GM12891 (cell line): Measurements from ENCODE around the gene B4GALT7.
"Not testable (repeated sequence)": the region's sequence is repeated elsewhere in the genome, so short reads cannot be mapped to it uniquely, and the experiment has no call there.

ENCODE experiments used
- DNase-seq: peaks from one replicate; pipeline ENCODE4 v3.0.0; 2011; ENCODE audit warnings: low spot score; ENCODE audit not compliant: insufficient read length
- FAIRE-seq: peaks from 2 replicates; lab custom pipeline; 2011; peaks lifted over from hg19 to GRCh38; lab: Jason Lieb, UNC
- PAX5 ChIP-seq: IDR thresholded peaks from 2 replicates; pipeline ENCODE4 v1.6.1; 2011; ENCODE audit warnings: low read length, moderate library complexity, mild to moderate bottlenecking; ENCODE audit not compliant: insufficient read depth, severe bottlenecking
- POLR2A ChIP-seq: IDR thresholded peaks from 2 replicates; pipeline ENCODE4 v1.6.1; 2011; ENCODE audit warnings: low read depth, low read length, control low read depth
- POLR2AphosphoS5 ChIP-seq: IDR thresholded peaks from 2 replicates; pipeline ENCODE4 v1.6.1; 2011; ENCODE audit warnings: low read depth, low read length, control low read depth
- POU2F2 ChIP-seq: IDR thresholded peaks from 2 replicates; pipeline ENCODE4 v1.6.1; 2011; ENCODE audit warnings: low read depth, mild to moderate bottlenecking, control low read depth, low read length, moderate library complexity
- SPI1 ChIP-seq: IDR thresholded peaks from 2 replicates; pipeline ENCODE4 v1.6.1; 2011; ENCODE audit warnings: low read depth, low read length, control low read depth
- TAF1 ChIP-seq: IDR thresholded peaks from 2 replicates; pipeline ENCODE4 v1.6.1; 2011; ENCODE audit warnings: low read depth, low read length, control low read depth

B4GALT7 gene

DNA sequence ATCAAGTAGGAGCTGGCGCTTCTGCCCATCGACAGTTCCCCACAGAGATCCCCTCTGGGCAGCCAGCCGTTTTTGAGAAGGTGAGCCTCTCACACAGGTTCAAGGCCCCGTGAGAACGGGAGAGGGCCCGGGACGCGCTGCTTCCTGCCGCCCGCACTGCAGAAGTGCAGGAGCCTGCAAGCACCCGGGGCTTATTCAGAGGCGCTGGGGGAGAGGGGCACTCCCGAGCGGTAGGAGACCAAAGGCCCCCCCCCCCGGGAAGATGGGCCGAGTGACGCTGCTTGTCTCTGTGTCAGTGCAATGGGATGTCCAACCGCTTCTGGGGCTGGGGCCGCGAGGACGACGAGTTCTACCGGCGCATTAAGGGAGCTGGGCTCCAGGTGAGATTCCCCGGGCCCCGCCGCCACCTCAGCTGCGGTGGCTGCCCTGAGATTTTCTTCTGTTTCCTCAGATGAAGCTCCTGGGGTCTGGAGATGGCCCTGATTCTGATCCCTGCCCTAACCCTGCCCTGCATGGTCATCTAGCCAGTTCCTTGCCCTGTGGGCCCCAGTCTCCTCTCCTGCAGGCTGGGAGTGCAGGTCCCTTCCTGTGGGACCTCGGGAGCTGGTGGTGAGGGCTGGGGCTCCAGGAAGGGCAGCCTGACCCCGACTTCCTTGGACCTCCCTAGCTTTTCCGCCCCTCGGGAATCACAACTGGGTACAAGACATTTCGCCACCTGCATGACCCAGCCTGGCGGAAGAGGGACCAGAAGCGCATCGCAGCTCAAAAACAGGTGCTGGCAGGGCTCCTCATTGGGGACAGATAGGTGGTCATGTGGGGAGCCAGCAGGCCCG lies 8.5 kb downstream of the B4GALT7 start:
- FAIRE-seq: no peak
- TF ChIP-seq POU2F2 (no peak), PAX5 (no peak), TAF1 (no peak), POLR2A (no peak), SPI1 (no peak), POLR2AphosphoS5 (no peak)
- no peak for DNase-seq

DNA sequence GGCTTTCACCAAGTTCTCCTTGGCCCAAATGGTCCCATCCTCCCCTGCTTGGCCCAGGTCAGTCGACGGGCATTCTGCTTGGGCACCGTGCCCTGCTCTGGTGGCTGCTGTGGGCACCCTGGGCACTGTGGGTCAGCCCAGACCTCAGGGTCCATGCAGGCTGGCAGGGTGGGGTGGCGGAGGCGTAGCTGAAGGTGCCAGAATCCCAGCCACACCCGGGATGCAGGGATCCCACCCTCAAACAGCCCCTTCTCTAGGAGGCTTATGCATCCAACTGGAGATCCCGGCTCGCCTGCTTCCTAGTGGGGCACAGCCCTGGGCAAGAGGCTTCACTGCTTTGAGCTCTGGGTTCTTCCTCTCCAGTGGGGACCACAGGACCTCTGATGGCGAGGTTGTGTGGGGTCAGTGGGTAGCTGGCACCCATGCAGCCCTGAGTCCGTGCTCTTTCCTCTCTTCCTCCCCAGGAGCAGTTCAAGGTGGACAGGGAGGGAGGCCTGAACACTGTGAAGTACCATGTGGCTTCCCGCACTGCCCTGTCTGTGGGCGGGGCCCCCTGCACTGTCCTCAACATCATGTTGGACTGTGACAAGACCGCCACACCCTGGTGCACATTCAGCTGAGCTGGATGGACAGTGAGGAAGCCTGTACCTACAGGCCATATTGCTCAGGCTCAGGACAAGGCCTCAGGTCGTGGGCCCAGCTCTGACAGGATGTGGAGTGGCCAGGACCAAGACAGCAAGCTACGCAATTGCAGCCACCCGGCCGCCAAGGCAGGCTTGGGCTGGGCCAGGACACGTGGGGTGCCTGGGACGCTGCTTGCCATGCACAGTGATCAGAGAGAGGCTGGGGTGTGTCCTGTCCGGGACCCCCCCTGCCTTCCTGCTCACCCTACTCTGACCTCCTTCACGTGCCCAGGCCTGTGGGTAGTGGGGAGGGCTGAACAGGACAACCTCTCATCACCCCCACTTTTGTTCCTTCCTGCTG lies 9.4 kb downstream of the B4GALT7 start:
- TF ChIP-seq POLR2AphosphoS5 (peak; percentile 20; the same call in 1 of the 2 replicates), PAX5 (no peak)
- FAIRE-seq: no peak
- DNase-seq: no peak

DNA sequence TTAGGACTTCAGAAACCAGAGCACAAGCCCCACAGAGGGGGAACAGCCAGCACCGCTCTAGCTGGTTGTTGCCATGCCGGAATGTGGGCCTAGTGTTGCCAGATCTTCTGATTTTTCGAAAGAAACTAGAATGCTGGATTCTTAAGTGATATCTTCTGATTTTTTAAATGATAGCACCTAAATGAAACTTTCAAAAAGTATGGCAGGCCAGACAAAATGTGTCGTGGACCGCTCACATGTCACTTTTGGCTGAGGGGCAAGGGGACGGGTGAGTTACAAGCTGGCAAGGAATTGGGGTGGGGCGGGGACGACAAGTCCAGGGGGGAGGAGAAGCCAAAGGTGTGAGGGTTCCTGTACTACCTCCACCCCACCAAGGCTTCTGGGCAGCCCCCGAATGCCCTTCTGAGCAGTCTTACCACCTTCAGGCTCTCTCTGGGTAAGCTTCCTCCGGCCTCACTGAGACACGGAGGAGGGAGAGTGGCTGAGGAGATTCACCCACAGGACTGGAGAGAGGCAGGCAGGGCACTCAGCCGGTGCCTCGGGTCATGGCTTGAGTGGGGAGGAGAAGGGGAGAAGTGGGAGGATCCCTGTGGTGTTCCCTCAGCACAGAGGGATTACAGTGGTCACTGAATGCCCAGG lies 10.3 kb downstream of the B4GALT7 start:
- FAIRE-seq (no peak), DNase-seq (no peak)
- TF ChIP-seq PAX5 (no peak), POLR2AphosphoS5 (no peak), POU2F2 (no peak), TAF1 (no peak), POLR2A (no peak), SPI1 (no peak)

DNA sequence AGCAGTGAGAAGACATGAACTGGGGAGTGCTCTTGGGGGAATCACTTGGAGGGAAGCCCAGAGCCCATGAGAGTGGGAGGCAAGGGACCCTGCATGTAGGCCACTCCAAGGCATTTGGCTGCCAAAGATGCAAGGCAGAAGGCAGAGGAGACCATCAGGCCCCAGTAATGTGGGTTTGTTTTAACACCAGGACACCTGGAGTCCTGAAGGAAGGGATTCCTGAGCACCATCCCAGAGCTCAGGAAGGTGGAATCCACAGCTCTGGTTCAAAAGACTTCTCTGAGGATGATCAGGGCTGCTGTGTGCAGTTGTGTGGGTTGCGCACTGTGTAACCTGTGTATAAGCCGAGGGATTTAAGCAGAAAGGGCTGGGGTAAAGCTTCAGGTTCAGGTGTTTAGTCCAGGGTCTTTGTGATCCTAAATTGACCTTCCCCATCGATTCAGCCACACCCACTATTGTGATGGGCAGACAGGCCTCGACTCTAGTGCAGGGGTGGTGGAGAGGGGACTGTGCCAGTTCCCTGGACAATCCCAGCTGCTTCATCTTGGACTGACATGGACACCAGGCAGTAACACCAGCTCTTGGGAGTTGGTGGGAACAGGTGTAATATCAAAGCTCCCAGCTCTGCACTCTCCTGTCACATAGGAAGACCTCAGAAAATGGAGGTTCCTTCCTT lies 11.0 kb downstream of the B4GALT7 start:
- no peak for FAIRE-seq

DNA sequence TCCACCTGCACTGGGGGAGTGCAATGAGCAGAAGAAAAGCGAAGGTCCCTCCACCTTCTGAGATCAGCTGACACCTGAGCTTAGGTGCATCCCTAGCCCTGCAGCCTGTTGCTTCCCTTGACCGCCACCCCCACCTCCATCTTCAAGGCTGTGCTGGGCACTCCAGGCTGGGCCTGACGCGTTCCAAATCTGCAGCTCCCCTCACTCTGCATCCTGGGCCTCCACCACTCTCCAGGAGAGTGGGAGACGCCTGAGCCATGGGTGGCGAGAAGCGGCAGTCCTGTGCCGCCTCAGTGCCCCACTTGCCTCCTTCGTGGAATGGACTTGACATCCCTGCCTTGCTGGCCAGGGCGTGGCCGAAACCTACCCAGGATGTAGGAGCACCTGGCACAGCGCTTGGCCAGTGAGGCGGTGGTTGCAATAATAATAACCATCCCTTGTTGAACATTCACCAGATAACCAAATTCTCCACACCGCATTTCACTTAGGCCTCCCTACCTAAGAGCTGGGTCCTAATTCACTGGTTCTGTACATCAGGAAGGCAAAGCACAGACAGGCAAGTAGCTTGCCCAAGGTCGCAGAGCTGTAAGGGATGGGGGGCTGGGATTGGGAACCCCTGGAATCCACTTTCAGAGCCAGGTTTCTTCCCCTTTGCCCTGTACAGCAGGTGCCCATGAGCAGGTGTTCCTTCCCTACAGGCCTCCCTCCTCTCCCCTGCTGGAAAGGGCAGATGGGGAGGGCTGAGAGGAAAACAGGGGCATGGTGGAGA lies 11.7 kb downstream of the B4GALT7 start:
- DNase-seq: no peak
- no peak for TF ChIP-seq POLR2AphosphoS5
- no peak for TF ChIP-seq POLR2A
- no peak for TF ChIP-seq PAX5
- no peak for TF ChIP-seq SPI1
- TF ChIP-seq POU2F2: no peak
- TF ChIP-seq TAF1: no peak
- no peak for FAIRE-seq

More for the DNA sequence above, 11.0 kb downstream of the B4GALT7 start:
- DNase-seq: no peak
- no peak for TF ChIP-seq TAF1
- no peak for TF ChIP-seq POLR2AphosphoS5
- no peak for TF ChIP-seq PAX5
- TF ChIP-seq SPI1: no peak
- TF ChIP-seq POLR2A: no peak; the same call in 1 of the 2 replicates
- no peak for TF ChIP-seq POU2F2

DNA sequence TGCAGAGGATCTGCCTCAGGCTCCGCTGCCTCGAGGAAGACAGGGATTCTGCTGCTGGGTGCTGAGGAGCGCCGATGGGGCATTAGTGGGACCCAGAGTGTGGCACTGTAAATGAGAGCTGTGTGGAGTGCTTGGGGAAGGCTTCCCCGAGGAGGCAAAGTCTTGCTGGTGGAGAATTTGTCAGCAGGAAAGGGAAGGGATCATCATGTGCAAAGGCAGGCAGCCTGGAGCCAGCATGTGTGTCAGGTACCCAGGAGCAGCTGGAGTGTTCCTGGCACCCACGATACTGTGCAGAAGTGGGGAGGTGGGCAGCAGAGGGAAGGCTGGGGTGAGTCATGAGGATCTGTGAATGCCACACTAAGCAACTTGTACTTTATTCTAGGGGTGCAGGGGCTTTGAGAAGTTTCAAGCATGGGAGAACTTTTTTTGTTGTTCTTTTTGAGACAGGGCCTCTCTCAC lies 12.3 kb downstream of the B4GALT7 start:
- no peak for DNase-seq
- TF ChIP-seq POU2F2 (no peak), POLR2AphosphoS5 (no peak), PAX5 (no peak), SPI1 (no peak), TAF1 (no peak), POLR2A (no peak)
- no peak for FAIRE-seq

DNA sequence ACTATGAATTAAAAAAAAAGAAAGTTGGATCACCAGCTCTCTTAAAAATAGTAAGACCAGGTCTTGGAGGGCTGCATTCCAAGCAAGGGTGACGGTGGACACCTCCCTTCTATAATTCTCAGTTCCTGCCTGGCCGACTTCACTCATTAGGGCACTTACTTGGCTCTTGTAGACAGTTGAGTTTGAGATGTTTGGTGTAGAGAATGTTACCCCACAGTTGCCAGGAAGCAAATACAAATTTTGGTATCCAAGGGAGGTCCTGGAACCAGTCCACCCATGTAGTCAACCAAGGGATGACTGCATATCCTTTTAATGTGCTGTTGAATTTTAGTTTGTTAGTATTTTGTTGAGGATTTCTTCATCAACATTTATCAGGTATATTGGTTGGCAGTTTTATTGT lies 20.6 kb downstream of the B4GALT7 start:
- FAIRE-seq: no peak
- no peak for DNase-seq
- TF ChIP-seq POU2F2 (no peak), POLR2A (no peak), PAX5 (no peak), SPI1 (no peak)

DNA sequence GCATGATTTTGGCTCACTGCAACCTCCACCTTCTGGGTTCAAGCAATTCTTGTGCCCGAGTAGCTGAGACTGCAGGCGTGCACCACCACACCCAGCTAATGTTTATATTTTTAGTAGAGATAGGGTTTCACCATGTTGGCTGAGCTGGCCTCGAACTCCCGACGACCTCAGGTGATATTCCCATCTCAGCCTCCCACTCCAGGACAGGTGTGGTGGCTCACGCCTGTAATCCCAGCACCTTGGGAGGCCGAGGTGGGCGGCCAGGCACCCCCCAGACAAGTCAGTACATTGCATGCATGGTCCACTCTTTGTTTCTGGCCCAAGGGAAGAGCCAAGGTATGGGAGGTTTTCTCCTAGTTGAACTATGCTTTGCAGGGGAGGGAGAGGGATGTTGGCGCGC lies 24.2 kb downstream of the B4GALT7 start:
- DNase-seq, FAIRE-seq: not testable (repeated sequence)

DNA sequence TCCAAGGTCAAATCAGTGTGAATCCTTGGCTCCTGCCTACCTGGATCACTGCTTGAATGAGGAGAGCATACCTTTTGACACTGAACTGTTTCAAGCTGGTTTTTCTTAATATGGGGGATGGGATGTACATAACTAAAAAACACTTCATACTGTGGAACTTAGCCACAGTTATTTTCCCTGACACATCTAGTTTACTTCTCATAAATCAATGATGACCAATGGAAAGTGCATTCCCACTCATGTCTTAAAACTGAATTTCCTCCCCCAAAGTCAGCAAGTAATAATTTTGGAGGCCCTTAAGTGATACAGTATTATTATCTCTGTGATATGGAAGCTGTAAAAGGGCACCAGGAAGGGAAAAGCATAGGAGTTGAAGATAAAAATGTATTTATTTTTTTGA lies 30.3 kb downstream of the B4GALT7 start:
- DNase-seq, FAIRE-seq: not testable (repeated sequence)

DNA sequence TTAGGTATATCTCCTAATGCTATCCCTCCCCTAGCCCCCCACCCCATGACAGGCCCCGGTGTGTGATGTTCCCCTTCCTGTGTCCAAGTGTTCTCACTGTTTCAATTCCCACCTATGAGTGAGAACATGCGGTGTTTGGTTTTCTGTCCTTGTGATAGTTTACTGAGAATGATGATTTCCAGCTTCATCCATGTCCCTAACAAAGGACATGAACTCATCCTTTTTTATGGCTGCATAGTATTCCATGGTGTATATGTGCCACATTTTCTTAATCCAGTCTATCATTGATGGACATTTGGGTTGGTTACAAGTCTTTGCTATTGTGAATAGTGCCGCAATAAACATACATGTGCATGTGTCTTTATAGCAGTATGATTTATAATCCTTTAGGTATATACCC lies 35.0 kb downstream of the B4GALT7 start:
- DNase-seq, FAIRE-seq: not testable (repeated sequence)

DNA sequence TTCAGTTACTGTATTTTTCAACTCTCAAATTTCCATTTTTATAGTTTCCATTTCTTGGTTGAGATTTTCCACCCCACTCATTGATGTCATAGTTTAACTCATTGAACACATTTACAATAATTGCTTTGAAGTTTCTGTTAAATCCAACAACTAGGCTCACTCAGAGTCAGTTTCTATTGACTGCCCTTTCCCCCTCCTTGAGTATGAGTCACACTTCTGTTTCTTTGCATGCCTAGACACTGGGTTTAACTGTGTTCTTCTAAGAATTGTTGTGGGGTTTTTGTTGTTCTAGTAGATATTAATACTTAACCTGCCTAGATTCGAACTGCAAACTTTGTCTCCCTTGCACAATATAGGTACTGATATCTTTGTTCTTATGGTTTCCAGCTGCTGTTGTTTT lies 45.5 kb downstream of the B4GALT7 start:
- FAIRE-seq: peak; percentile 35
- DNase-seq: not testable (repeated sequence)

DNA sequence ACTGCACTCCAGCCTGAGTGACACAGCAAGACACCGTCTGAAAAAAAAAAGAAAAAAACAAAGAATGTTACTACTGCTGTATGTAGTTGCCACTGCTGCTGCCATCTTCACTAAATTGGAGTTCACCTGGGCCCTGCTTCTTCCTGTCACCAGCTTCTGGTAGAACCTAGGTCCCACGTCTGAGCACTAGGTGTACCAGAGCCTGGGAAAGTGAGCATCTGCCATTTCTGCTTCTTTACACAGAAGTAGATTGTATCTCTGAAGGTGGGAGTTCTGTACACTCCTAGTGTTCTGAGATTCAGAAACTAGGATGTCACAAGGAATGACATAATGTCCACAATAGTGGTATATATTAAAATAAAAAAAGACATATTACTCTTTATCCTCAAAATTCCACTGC lies 51.3 kb downstream of the B4GALT7 start:
- not testable (repeated sequence) for FAIRE-seq

DNA sequence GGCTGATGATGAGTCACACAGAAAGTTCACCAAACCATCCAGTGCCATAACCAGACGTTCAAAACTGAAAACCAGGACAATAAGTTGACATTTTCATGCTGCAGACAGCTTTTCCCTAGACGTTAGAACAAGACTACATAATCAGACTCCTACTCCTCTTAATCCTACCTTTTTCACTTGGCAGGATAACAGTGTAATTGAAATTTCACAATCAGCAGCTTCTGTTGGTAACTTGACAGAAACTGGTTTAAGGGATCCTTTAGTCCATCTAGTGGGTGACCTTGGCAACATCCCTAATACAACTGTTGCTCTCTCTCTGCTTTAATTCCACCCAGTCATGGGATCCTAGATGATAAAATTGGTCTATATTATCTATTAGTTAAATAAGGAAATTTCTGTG lies 57.9 kb downstream of the B4GALT7 start:
- not testable (repeated sequence) for DNase-seq
- peak; percentile 52 for FAIRE-seq

More for the DNA sequence above, 51.3 kb downstream of the B4GALT7 start:
- not testable (repeated sequence) for DNase-seq

DNA sequence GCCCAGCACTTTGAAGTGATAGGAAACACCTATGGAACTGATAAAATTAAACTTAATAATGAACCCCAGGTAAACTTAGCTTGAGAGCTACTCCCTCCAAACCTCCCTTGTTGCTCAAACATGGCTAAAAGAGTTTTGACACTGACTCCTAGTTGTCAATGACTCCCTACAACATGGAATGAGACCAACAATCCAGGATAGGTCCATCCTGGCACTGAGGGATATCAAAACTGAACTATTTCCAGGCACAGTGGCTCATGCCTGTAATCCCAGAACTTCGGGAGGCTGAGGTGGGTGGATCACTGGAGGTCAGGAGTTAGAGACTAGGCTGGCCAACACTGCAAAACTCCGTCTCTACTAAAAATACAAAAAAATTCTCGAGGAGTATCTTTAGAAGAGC lies 58.6 kb downstream of the B4GALT7 start:
- FAIRE-seq: not testable (repeated sequence)

More for the DNA sequence above, 58.6 kb downstream of the B4GALT7 start:
- DNase-seq: not testable (repeated sequence)
